ENCODE results near the gene MUCL3. TPM values are rescaled to one million over a fixed set of nuclear protein-coding genes. Genes with fewer than 3 reads are reported as not detected.

MUCL3 gene
- polyA plus RNA-seq, 1 donor (not counting 4 experiments of a cell fraction or from before 2014, with no cell fraction given) = not detected

DNA sequence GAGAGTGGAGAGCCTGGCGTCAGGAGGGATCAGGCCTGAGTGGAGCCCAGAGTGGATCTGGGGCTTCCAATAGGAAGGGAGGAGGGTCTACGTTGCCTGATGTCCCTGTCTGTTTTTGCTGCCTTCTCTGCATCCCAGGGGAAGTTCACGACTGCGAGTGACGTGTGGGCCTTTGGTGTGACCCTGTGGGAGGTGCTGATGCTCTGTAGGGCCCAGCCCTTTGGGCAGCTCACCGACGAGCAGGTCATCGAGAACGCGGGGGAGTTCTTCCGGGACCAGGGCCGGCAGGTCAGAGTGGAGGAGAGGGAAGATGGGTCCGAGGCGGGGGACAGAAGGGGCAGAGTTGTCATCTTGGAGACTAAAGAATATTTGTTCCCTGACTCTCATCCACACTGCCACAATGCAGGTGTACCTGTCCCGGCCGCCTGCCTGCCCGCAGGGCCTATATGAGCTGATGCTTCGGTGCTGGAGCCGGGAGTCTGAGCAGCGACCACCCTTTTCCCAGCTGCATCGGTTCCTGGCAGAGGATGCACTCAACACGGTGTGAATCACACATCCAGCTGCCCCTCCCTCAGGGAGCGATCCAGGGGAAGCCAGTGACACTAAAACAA, 41.9 kb upstream of the MUCL3 start:
- no peak for TF ChIP-seq EZH2 (IDR thresholded peaks at IDR 0.05; ENCODE audit: low read length)
- TF ChIP-seq, protein P1, sequence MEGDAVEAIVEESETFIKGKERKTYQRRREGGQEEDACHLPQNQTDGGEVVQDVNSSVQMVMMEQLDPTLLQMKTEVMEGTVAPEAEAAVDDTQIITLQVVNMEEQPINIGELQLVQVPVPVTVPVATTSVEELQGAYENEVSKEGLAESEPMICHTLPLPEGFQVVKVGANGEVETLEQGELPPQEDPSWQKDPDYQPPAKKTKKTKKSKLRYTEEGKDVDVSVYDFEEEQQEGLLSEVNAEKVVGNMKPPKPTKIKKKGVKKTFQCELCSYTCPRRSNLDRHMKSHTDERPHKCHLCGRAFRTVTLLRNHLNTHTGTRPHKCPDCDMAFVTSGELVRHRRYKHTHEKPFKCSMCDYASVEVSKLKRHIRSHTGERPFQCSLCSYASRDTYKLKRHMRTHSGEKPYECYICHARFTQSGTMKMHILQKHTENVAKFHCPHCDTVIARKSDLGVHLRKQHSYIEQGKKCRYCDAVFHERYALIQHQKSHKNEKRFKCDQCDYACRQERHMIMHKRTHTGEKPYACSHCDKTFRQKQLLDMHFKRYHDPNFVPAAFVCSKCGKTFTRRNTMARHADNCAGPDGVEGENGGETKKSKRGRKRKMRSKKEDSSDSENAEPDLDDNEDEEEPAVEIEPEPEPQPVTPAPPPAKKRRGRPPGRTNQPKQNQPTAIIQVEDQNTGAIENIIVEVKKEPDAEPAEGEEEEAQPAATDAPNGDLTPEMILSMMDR (optimal IDR thresholded peaks at IDR 0.05 in 1 of 3, IDR thresholded peaks at IDR 0.05 in 1 of 3, conservative IDR thresholded peaks at IDR 0.05 in 1 of 3; ENCODE audit: extremely low read depth in 1 of 3, insufficient read depth in 2 of 3, low read length in 3 of 3) = no peak
- Histone ChIP-seq H3K4me3 (ENCODE audit: control insufficient read depth in 2 of 3, extremely low read depth in 1 of 3, insufficient read depth in 2 of 3, low read depth in 1 of 3, low read length in 3 of 3) (no peak overlapping the region), H3K27me3 (ENCODE audit: control insufficient read depth, extremely low read depth, insufficient read depth, low read length) (no peaks in the 10 kb centered on the region), H3K4me2 (ENCODE audit: control insufficient read depth, extremely low read depth, insufficient read depth, low read depth, low read length) (no peak overlapping the region), H4K20me1 (ENCODE audit: control insufficient read depth, extremely low read depth, insufficient read depth, low read length) (peaks cover 3% of the 10 kb centered on the region), H3K9me3 (ENCODE audit: control insufficient read depth, low read depth, low read length) (no peaks in the 10 kb centered on the region), H3K79me2 (ENCODE audit: control insufficient read depth, insufficient read depth, low read length) (peaks cover 10% of the 10 kb centered on the region), H3K4me1 (ENCODE audit: control insufficient read depth, extremely low read depth, insufficient read depth, low read length) (peaks cover 9% of the 10 kb centered on the region), H3K9ac (ENCODE audit: control insufficient read depth, extremely low read depth, insufficient read depth, low read length) (no peak overlapping the region), H3K9me1 (ENCODE audit: control insufficient read depth, extremely low read depth, insufficient read depth, low read length) (no peaks in the 10 kb centered on the region), H3K36me3 (ENCODE audit: control insufficient read depth in 2 of 2, extremely low read depth in 1 of 2, insufficient read depth in 2 of 2, low read length in 2 of 2) (peaks cover 51 to 55% of the 10 kb centered on the region in 2 experiments), H3K27ac (ENCODE audit: control insufficient read depth, insufficient read depth, low read length) (no peak overlapping the region), H2AFZ (ENCODE audit: control insufficient read depth, low read length) (no peak overlapping the region)
- DNase-seq (ENCODE audit: low read depth, low spot score) = no peak
- dilution Hi-C loops (cut with MboI; ENCODE audit: extremely low pct_ligation_motif_present, low sequenced_read_pairs) = no loop called here
- FAIRE-seq = no peak

DNA sequence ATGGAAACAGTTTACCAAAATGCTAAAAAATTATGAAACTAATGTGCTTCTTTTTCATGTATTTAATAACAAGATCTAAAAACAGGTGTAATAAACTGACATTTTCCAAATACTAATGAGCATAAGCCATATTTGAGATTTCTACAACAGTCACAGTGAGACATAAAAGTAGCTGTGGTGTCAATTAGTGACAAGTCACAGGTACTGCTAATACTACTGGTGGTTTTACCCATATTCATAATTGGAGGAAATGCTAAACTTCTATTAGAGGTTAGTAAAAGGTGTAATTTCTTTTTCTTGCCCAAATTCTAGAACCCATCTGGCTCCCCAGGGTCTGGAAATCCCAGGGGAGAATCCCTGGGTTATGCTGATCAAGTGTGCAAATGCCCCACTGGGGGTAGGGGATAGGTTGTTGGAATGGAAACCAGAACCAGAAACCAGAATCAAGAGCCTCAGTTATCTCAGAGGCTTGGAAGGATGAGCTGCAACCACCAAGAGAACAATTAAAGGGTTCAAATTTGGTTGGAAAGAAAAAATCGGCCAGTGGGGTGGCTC, 39.8 kb upstream of the MUCL3 start:
- no peaks in the 10 kb centered on the region for H3K27me3 ChIP-seq (ENCODE audit: control insufficient read depth, extremely low read depth, insufficient read depth, low read length)
- no peaks in the 10 kb centered on the region for H4K20me1 ChIP-seq (ENCODE audit: control insufficient read depth, extremely low read depth, insufficient read depth, low read length)
- DNase-seq (ENCODE audit: low read depth, low spot score) (no peak), FAIRE-seq (no peak)
- H3K4me3 ChIP-seq (ENCODE audit: control insufficient read depth in 2 of 3, extremely low read depth in 1 of 3, insufficient read depth in 2 of 3, low read depth in 1 of 3, low read length in 3 of 3) = no peak overlapping the region
- H3K4me2 ChIP-seq (ENCODE audit: control insufficient read depth, extremely low read depth, insufficient read depth, low read depth, low read length) = no peak overlapping the region
- H3K36me3 ChIP-seq (ENCODE audit: control insufficient read depth in 2 of 2, extremely low read depth in 1 of 2, insufficient read depth in 2 of 2, low read length in 2 of 2) = peaks cover 33 to 41% of the 10 kb centered on the region in 2 experiments
- peaks cover 9% of the 10 kb centered on the region for H3K4me1 ChIP-seq (ENCODE audit: control insufficient read depth, extremely low read depth, insufficient read depth, low read length)
- no peaks in the 10 kb centered on the region for H3K9me3 ChIP-seq (ENCODE audit: control insufficient read depth, low read depth, low read length)
- H3K79me2 ChIP-seq (ENCODE audit: control insufficient read depth, insufficient read depth, low read length) = no peaks in the 10 kb centered on the region
- H3K9me1 ChIP-seq (ENCODE audit: control insufficient read depth, extremely low read depth, insufficient read depth, low read length) = no peaks in the 10 kb centered on the region
- H3K27ac ChIP-seq (ENCODE audit: control insufficient read depth, insufficient read depth, low read length) = no peak overlapping the region
- dilution Hi-C loops (cut with MboI; ENCODE audit: extremely low pct_ligation_motif_present, low sequenced_read_pairs) = no loop called here
- no peak overlapping the region for H3K9ac ChIP-seq (ENCODE audit: control insufficient read depth, extremely low read depth, insufficient read depth, low read length)
- no peak overlapping the region for H2AFZ ChIP-seq (ENCODE audit: control insufficient read depth, low read length)
- TF ChIP-seq, protein P1 (optimal IDR thresholded peaks at IDR 0.05 in 1 of 3, IDR thresholded peaks at IDR 0.05 in 1 of 3, conservative IDR thresholded peaks at IDR 0.05 in 1 of 3; ENCODE audit: extremely low read depth in 1 of 3, insufficient read depth in 2 of 3, low read length in 3 of 3) = no peak
- no peak for TF ChIP-seq EZH2 (IDR thresholded peaks at IDR 0.05; ENCODE audit: low read length)

Data from keratinocyte (primary cell).